LHCN-M2 (cell line): ENCODE data around the gene CMBL. TPM values are rescaled to one million over a fixed set of nuclear protein-coding genes. Genes with fewer than 3 reads are reported as not detected.
A peak's percentile ranks its signal among the peaks of the same experiment; 100 is the strongest.
"Not testable (repeated sequence)": the region's sequence is repeated elsewhere in the genome, so short reads cannot be mapped to it uniquely, and the experiment has no call there.

ENCODE experiments used
- DNase-seq: peaks from one replicate; pipeline ENCODE4 v3.0.0-alpha.2; 2012; ENCODE audit warnings: low read depth
- polyA plus RNA-seq: library from polyadenylated mRNA; unstranded; fragments of >200 nt; gene quantifications from one replicate; pipeline ENCODE4 v1.2.1, GENCODE V29; 2012; ENCODE audit warnings: missing spikeins
- total RNA-seq: library from RNA; depleted of rRNA; stranded (reverse); fragments of >200 nt; gene quantifications from 2 replicates; pipeline ENCODE4 v1.2.3, GENCODE V29; 2014; rRNA removed

The CMBL gene
- 2.9 and 4.0 TPM in 2 replicates for total RNA-seq
- 15.3 TPM for polyA plus RNA-seq

- peak; percentile 49 for DNase-seq
Measured at GRCh38 chr5:10307206-10308148, at the start of gene CMBL. CMBL (minus strand) TSS chr5:10307902; CDS start chr5:10290762, 17,140 bp downstream.

- peak; percentile 19 for DNase-seq
Measured at GRCh38 chr5:10355071-10355889, 47.6 kb upstream of the CMBL start.

DNA sequence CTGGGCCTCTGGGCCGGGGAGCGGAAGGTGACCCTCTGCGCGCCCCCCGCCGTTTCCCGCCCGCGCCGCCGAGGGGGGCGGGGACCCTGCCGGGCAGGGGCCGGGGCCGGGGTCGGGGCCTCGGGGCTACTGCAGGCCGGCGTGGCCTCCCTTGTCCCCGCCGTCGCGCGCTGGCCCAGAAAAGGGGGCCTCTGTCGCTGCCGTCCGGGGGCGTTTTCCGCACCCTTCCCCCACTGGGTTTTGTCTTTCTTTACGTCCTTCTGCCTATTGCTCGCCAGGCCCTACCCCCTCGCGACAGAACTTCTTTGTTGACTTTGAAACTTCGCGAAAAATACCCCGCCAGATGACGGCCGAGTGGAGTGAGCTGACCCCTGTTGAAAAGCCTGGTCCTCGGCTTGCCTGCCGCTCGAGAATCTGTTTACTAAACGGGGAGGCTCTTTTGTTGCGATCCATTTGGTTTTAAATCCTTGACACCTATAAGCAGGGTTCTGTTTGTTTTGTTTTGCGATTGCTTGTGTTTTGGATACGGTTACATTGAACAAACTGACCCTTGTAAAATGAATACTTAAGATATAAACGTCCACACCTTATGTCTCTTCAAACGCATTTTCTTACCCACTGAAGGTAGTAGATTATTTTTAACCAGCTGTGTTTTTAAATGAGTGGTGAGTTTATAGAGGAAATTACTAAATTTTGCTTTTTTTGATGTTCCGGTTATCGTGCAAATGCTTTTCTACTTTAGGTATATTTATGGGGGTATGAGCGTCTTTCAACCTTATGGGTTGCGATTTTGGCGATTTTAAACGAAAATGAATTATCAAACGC, 46.6 kb upstream of the CMBL start:
- DNase-seq, result peak; percentile 38

DNA sequence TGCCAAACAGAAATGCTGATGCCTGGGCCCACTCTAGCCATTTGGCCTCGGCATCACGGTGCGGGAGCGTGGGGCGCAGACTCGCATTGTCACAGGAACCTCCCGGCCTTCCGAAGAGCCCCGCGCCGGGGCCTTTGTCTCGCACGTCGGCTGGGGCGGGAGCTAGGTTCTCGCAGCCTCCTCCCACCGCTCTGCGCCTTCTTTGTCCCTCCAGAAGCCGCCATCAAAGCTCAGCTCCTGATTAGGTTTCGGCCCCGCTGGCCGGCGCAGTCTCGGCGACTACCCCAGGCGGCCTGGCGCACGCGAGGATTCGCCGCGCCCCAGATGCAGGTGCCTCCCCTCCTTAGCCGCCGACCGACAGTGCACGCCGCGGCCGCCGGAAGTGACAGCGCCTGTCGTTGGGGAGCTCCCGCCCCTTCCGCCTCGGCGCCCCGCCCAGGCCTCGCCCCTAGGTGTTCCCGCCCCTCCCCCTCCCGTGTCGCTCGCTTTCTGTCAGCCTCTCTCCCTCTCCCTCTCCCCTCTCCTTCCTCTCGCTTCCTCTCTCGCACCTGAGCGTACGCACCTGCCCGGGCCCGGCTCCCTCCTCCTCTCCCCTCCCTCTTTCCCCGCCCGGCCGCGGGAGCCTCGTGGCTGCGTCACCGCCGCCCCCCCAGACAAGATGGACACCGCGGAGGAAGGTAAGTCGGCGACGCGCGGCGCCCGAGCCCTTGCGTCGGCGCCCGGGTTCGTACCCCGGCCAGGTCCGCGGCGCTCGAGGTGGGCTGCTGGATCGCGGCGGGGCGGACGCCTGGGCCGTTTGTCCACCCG, 45.7 kb upstream of the CMBL start, which contains the start of gene MARCHF6:
MARCHF6 (plus strand) TSS at position 455 of the 807 bp plus-strand sequence; CDS start at position 659, 204 bp downstream.
- DNase-seq, result peak; percentile 89

GRCh38 chr5:10352430-10353240, 44.9 kb upstream of the CMBL start:
- peak; percentile 61 for DNase-seq

- no peak for DNase-seq
Measured at GRCh38 chr5:10351919-10352318, 44.2 kb upstream of the CMBL start.

DNA sequence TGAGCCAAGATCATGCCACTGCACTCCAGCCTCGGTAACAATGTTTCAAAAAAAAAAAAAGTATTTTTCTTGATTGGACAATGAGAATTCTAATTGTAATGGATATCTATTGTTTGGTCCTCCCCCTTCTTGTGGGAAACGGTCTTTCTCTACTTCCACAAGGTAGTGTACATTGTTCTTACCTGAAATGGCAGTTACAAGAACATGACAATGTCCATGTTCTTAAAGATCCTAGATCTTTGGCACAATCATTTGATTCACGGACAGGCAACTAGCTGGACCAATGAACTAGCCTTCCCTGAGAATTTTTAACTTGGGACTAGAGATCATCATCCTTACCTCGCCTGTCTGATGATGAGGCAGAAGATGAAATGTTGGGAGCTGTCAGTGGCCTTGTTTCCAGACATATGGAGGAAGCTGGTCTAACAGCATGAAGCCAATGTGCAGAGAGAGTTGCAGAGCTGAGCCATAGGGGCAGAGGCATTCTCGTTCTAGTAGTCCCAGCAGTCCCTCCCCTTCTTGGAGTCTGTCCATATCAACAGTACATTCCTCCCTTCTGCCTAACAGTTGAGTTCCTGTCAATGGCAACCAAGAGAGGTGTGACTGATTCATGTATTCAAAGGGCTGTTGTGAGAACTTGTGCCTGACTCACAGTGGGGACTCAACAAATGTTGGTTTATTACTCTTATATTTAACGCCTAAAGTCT, 43.6 kb upstream of the CMBL start:
- DNase-seq, result peak; percentile 46

- DNase-seq, result no peak
Measured at GRCh38 chr5:10348258-10348657, 40.6 kb upstream of the CMBL start.

- not testable (repeated sequence) for DNase-seq
Measured at GRCh38 chr5:10344461-10345106, 36.9 kb upstream of the CMBL start.

- DNase-seq, result no peak
Measured at GRCh38 chr5:10343486-10343885, 35.8 kb upstream of the CMBL start.

DNA sequence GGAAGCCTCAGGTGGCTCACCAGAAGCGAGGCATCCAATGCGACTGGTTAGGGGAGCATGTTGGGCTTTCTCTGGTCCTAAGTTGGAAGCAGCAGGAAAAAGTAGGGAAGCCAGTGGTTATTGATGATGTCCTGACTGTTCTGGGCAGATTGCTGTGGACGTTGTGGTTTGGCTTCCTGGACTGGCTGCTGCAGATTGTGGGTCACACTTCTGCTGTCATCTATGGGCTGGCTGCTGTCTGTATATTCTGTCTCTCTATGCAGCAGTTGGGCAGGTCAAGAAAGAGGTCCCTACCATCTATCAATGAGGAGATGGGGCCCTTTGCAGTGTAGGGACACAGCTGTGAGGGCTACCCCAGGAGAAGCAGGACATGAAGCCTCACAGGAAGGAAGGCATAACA, 32.3 kb upstream of the CMBL start:
- no peak for DNase-seq

DNA sequence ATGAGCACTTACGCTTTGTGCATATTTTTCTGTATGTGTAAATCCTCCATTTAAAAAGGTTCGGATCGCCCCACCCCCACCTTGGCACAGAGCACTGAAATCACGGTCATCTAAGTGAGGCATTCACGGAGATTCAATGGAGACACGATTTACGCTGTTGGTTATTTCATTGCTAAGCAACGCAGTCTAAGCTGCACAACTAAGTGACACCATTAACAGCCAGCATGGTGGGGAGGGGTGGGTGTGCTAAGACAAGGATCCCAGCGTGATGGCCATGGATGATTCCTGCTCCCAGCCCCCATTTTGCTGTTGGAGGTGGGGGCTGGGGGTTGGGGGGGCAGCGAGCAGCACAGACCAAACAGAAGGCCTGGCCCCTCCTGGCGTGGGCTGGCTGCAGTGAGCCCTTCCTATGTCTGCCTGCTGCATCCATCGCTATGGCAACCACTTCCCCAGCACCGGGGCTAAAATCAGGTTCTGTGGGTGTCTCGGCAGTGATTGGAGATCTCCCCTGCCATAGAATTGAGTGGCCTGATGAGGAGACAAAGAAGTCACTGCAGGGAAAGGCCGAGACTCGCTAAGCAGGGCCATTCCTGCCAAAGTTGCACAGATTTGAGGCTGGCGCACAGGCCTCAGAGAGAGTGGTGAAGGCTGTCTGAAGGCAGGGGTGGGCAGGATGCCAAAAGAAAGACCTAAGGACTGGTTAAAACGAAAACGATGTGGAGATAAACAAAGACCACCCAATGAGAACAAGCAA, 31.5 kb upstream of the CMBL start:
- DNase-seq, result no peak

GRCh38 chr5:10338686-10339057, 31.0 kb upstream of the CMBL start:
- DNase-seq, result no peak

DNA sequence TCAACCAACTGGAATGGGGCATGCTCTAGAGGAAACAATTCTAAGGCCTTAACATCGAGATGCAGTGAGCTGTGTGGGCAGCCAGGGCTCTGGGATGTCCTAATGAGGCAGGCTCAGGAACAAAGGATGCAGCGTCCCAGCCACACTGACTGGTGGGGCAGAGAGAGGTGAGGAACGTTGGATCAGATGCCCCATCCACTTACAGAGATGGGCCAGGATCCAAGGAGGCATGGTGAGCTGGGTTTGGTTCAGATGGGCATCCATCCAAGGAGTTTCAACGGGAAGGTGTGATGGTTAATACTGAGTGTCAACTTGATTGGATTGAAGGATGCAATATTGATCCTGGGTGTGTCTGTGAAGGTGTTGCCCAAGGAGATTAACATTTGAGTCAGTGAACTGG, 30.3 kb upstream of the CMBL start:
- DNase-seq, result no peak

GRCh38 chr5:10337107-10337506, 29.4 kb upstream of the CMBL start:
- no peak for DNase-seq

DNA sequence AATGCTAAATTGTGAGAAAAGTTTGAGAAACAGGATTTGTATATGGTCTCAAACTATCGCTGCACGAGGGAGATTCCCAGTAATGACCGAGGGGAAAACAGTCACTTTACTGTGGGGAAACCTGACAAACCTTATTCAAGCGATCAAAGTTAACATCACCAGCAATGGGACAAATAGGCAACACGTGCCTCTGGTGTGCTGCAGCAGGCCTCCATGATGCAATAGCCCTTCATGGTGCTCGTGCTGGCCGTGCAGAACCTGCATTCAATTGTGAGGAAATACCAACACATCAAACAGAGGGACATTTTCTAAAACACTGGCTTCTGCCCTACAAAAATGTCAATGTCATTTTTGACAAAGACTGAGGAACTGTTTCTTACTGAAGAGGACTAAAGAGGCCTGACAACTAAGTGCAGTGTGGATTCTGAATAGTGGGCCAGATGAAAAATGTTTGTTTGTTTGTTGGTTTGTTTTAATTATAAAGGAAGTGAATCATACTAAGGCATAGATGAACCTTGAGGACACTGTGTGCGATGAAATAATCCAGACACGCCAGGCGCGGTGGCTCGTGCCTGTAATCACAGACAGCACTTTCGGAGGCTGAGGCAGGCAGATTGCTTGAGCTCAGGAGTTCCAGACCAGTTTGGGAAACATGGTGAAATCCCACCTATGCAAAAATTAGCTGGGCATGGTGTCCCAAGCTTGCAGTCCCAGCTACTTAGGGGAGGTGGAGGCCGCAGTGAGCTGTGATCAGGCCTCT, 28.2 kb upstream of the CMBL start:
- no peak for DNase-seq

- DNase-seq, result no peak
Measured at GRCh38 chr5:10334831-10335230, 27.1 kb upstream of the CMBL start.
